ENCODE data around the gene UGT1A7.
"Not testable (repeated sequence)": the region's sequence is repeated elsewhere in the genome, so short reads cannot be mapped to it uniquely, and the experiment has no call there.

UGT1A7 gene

DNA sequence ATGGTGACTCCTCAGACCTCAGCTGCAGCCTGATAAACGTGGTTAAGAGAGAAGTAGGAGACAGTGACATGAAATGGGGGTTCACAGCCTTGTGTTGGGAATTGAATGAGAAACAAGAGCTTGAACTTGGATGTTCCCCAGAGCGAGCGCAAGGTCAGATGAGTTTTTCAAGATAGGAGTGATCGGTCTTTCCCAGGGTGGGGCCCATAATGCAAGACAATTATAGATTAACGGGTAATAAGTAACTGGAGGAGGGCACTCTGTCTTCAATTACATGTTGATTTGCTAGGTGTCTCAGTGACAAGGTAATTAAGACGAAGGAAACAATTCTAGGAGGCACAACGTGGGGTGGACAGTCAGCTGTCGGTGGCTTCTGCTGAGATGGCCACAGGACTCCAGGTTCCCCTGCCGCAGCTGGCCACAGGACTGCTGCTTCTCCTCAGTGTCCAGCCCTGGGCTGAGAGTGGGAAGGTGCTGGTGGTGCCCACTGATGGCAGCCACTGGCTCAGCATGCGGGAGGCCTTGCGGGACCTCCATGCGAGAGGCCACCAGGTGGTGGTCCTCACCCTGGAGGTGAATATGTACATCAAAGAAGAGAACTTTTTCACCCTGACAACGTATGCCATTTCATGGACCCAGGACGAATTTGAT, 31.0 kb downstream of the UGT1A7 start, which contains the start of gene UGT1A5:
UGT1A5 (plus strand) TSS at position 297 of the 651 bp plus-strand sequence; CDS start at position 382, 85 bp downstream.
- no peak for DNase-seq (ENCODE audit: low read depth in 1 of 2, low spot score in 1 of 2)

GRCh38 chr2:233713262-233713615, 31.5 kb downstream of the UGT1A7 start:
- no peak for DNase-seq (ENCODE audit: low read depth in 1 of 2, low spot score in 1 of 2)

DNA sequence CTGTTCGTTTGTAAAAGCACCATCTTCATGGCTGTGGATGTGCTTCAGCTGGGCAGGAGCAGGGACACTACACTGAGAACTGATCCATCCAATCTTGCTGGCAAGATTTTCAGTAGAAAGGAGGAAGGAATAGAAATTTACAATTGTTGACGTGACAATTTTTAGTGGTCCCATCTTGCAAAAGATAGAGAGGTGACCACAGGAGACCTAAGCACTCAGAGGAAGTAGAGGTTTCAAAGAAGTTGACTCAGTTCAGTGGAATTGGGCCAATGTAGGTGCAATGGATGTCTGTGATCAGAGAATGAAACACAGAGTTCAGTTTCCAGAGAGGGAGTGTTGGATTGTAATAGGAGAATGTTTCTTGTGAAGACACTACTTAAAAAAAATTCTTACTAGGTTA, 32.4 kb downstream of the UGT1A7 start:
- DNase-seq (ENCODE audit: low read depth in 1 of 2, low spot score in 1 of 2) = no peak

GRCh38 chr2:233718552-233718951, 36.9 kb downstream of the UGT1A7 start, which contains the start of gene UGT1A4:
UGT1A4 (plus strand) TSS chr2:233718736; CDS start chr2:233718821, 85 bp downstream.
- no peak for DNase-seq (ENCODE audit: low read depth in 1 of 2, low spot score in 1 of 2)

DNA sequence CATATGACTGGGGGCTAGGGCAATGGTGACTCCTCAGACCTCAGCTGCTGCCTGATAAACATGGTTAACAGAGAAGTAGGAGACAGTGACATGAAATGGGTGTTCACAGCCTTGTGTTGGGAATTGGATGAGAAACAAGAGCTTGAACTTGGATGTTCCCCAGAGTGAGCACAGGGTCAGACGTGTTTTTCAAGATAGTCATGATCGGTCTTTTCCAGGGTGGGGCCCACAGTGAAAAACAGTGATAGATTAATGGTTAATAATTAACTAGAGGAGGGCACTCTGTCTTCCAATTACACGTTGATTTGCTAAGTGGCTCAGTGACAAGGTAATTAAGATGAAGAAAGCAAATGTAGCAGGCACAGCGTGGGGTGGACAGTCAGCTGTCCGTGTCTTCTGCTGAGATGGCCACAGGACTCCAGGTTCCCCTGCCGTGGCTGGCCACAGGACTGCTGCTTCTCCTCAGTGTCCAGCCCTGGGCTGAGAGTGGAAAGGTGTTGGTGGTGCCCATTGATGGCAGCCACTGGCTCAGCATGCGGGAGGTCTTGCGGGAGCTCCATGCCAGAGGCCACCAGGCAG, 47.1 kb downstream of the UGT1A7 start, which contains the start of gene UGT1A3:
UGT1A3 (plus strand) TSS at position 320 of the 579 bp plus-strand sequence; CDS start at position 405, 85 bp downstream.
- DNase-seq (ENCODE audit: low read depth in 1 of 2, low spot score in 1 of 2) = no peak

- DNase-seq (ENCODE audit: low read depth in 1 of 2, low spot score in 1 of 2) = not testable (repeated sequence)
These were observed 55.4 kb downstream of the UGT1A7 start for GRCh38 chr2:233736868-233737653.

DNA sequence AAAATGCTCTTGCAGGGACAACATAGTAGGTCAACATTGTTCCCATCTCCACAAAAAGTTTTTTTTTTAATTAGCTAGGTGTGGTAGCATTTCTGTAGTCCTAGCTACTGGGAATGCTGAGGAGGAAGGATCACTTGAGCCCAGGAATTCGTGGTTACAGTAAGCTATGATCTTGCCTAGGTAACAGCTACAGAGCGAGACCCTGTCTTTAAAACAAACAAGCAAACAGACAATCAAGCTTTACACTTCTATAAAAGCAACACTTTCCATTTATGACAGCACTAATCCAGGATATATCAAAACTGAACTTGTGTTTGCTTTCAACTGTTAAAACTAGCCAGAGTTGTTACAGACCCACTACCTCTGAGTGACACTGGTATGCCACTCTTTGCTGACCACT, 59.2 kb downstream of the UGT1A7 start:
- DNase-seq (ENCODE audit: low read depth in 1 of 2, low spot score in 1 of 2) = no peak

DNA sequence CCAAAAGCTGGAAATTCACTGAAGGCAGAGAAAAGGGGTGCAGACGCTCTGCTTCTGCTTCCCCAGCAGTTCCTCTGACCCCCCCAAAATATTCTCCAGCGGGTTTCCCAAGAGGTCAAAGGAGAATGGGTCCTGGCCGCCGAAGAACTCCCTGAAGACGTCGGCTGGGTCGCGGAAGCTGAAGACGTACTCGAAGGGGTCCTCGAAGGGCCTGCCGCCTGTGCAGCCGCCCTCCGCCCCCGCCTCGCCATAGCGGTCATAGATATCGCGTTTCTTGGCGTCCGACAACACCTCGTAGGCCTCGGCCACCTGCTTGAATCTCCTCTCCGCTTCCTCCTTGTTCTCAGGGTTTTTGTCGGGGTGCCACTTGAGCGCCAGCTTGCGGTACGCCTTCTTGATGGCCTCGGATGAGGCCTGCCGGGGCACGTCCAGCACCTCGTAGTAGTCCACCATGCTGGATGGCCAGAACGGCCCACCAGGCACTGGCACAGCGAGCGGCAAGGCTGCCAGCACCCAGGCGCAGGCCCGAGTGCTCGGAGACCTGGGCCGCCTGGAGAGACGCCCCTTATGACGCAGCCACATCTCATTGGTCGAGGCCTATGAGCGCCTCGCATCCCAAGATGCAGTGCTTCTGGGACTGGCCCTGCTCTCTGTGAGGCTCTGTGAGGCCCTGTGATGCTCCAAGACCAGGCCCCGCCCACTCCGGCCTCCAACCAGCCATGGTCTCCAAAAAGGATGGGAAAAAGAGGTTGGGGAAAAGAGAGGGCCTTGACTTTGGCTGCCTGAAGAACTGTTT, 62.0 kb downstream of the UGT1A7 start:
- DNase-seq (ENCODE audit: low read depth in 1 of 2, low spot score in 1 of 2) = no peak

DNA sequence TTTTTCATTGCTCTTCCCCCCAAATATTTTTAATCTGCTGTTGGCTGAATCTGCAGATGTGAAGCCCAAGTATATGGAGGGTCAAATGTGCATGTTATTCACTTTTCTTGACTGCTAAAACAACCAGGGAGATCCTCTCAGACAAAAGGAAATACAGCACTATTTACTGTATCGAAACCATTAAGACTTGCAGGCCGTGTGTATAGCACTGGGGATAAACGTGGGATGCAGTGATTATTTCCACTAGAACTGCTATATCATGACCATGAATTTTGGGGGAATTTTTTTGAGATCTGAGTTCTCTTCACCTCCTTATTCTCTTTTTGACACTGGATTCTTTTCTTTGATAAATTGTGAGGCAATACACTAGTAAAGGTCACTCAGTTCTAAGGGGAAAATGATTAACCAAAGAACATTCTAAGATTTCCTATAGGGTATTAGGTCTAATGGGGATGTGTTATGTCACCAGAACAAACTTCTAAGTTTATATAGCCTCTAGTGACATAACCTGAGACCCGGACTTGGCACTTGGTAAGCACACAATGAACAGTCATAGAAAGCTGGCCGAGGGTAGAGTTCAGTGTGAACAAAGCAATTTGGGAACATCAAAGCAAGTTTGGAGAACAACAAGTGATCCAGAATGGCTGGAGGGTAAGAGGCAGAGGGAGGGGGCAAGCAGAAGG, 63.5 kb downstream of the UGT1A7 start:
- no peak for DNase-seq (ENCODE audit: low read depth in 1 of 2, low spot score in 1 of 2)

GRCh38 chr2:233745838-233746237, 64.1 kb downstream of the UGT1A7 start:
- not testable (repeated sequence) for DNase-seq (ENCODE audit: low read depth in 1 of 2, low spot score in 1 of 2)

- DNase-seq (ENCODE audit: low read depth in 1 of 2, low spot score in 1 of 2) = no peak
These were observed 65.0 kb downstream of the UGT1A7 start for GRCh38 chr2:233746475-233747282.

- DNase-seq (ENCODE audit: low read depth in 1 of 2, low spot score in 1 of 2) = no peak
These were observed 65.5 kb downstream of the UGT1A7 start for GRCh38 chr2:233747283-233747544.

DNA sequence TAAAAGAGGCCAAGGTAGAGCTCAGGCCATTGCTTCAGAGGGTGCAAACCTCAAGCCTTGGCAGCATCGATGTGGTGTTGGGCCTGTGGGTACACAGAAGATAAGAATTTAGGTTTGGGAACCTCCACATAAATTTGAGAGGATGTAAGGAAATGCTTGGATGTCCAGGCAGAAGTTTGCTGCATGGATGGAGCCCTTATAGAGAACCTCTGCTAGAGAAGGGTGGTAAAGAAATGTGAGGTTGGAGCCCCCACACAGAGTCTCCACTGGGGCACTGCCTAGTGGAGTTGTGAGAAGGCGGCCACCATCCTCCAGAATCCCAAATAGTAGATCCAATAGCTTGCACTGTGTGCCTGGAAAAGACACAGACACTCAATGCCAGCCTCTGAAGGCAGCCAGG, 69.0 kb downstream of the UGT1A7 start:
- DNase-seq (ENCODE audit: low read depth in 1 of 2, low spot score in 1 of 2) = not testable (repeated sequence)

- DNase-seq (ENCODE audit: low read depth in 1 of 2, low spot score in 1 of 2) = not testable (repeated sequence)
These were observed 69.7 kb downstream of the UGT1A7 start for GRCh38 chr2:233751212-233752009.

DNA sequence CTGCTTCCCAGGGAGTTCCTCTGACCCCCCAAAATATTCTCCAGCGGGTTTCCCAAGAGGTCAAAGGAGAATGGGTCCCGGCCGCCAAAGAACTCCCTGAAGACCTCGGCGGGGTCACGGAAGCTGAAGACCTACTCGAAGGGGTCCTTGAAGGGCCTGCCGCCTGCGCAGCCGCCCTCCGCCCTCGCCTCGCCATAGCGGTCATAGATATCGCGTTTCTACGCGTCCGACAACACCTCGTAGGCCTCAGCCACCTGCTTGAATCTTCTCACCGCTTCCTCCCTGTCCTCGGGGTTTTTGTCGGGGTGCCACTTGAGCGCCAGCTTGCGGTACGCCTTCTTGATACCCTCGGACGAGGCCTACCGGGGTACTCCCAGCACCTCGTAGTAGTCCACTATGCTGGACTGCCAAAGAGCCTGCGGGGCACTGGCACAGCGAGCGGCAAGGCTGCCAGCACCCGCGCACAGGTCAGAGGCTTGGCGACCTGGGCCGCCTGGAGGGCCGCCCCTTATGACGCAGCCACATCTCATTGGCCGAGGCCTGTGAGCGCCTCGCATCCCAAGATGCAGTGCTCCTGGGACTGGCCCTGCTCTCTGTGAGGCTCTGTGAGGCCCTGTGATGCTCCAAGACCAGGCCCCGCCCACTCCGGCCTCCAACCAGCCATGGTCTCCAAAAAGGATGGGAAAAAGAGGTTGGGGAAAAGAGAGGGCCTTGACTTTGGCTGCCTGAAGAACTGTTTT, 73.3 kb downstream of the UGT1A7 start:
- no peak for DNase-seq (ENCODE audit: low read depth in 1 of 2, low spot score in 1 of 2)

GRCh38 chr2:233756429-233757081, 74.9 kb downstream of the UGT1A7 start:
- DNase-seq (ENCODE audit: low read depth in 1 of 2, low spot score in 1 of 2) = no peak

- DNase-seq (ENCODE audit: low read depth in 1 of 2, low spot score in 1 of 2) = no peak
These were observed 76.4 kb downstream of the UGT1A7 start for GRCh38 chr2:233758141-233758540.

DNA sequence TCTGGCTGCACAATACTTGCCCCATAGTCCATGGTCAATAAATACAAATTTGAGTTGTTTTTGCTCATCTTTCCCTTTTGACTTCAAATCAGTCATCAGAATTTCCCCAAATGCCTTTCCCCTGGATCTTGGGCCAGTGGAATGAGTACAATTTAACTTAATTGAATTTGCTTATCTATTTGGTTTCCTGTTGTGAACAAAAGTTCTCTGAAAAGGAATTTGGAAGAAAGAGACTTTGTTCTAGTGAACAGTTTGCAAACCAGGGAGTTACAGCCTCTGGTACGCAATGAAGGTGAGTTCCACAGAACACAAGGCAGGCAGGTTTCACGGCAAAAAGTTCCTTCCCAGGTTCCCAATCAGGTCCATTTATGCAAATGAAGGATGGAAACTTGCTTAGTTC, 77.1 kb downstream of the UGT1A7 start:
- no peak for DNase-seq (ENCODE audit: low read depth in 1 of 2, low spot score in 1 of 2)
